PC-9 (cell line): Measurements from ENCODE around the gene SLC25A42. TPM values are rescaled to one million over a fixed set of nuclear protein-coding genes. Genes with fewer than 3 reads are reported as not detected.

Source experiments
- BruUV-seq: library from RNA; stranded (reverse); fragments of 400-500 nt; replicated peaks from 2 replicates; lab custom pipeline; 2021; lab: Mats Ljungman, UMichigan
- CTCF ChIA-PET: fragments of 300-600 bp; sonication (Branson Sonifier 250); formaldehyde crosslinking; loops from one replicate; lab custom pipeline; 2022; ENCODE audit warnings: antibody characterized with exemption; lab: Charles Lee
- POLR2A ChIA-PET: fragments of 300-600 bp; sonication (Branson Sonifier 250); formaldehyde crosslinking; loops from one replicate; lab custom pipeline; 2022; ENCODE audit warnings: antibody characterized with exemption; ENCODE audit not compliant: unreplicated experiment; lab: Charles Lee
- DNase-seq, 2 experiments: peaks; one replicate each; pipeline versions ENCODE4 v3.0.0 to v3.0.0-alpha.2; 2015 to 2022; ENCODE audit warnings: mixed read lengths in 1 of 2
- H2AFZ ChIP-seq: fragments of 200-600 bp; sonication (generic); 2 replicates; pipeline ENCODE4 v1.8.1; 2017; ENCODE audit warnings: antibody characterized with exemption
- H3F3A ChIP-seq: fragments of 200-600 bp; sonication (generic); 2 replicates; pipeline ENCODE4 v1.8.1; 2017; ENCODE audit warnings: antibody characterized with exemption, mild to moderate bottlenecking, low read depth; ENCODE audit not compliant: insufficient read depth
- H3K27ac ChIP-seq: fragments of 200-600 bp; sonication (generic); 2 replicates; pipeline ENCODE4 v1.6.1; 2016; ENCODE audit warnings: mixed run types
- H3K27me3 ChIP-seq: fragments of 200-600 bp; sonication (generic); 2 replicates; pipeline ENCODE4 v1.6.1; 2016; ENCODE audit warnings: low read depth, mixed run types; ENCODE audit not compliant: insufficient read depth
- H3K36me3 ChIP-seq: fragments of 200-600 bp; sonication (generic); 2 replicates; pipeline ENCODE4 v1.6.1; 2016; ENCODE audit warnings: low read depth, mixed run types
- H3K4me1 ChIP-seq: fragments of 200-600 bp; sonication (generic); replicated peaks from 2 replicates; pipeline ENCODE4 v1.6.1; 2016; ENCODE audit warnings: mixed run types; ENCODE audit not compliant: insufficient read depth
- H3K4me2 ChIP-seq: fragments of 200-600 bp; sonication (generic); 2 replicates; pipeline ENCODE4 v1.6.1; 2017; ENCODE audit warnings: mixed run types
- H3K4me3 ChIP-seq: fragments of 200-600 bp; sonication (generic); 2 replicates; pipeline ENCODE4 v1.6.1; 2016; ENCODE audit warnings: mixed run types
- H3K79me2 ChIP-seq: fragments of 200-600 bp; sonication (generic); 2 replicates; pipeline ENCODE4 v1.6.1; 2017; ENCODE audit warnings: low read depth, mixed run types
- H3K9me2 ChIP-seq: fragments of 200-600 bp; sonication (generic); 2 replicates; pipeline ENCODE4 v1.8.1; 2017; ENCODE audit warnings: mild to moderate bottlenecking; ENCODE audit not compliant: insufficient read depth
- H3K9me3 ChIP-seq: fragments of 200-600 bp; sonication (generic); 2 replicates; pipeline ENCODE4 v1.8.1; 2016; ENCODE audit warnings: low read depth; ENCODE audit not compliant: insufficient read depth
- H4K20me1 ChIP-seq: fragments of 200-600 bp; sonication (generic); 2 replicates; pipeline ENCODE4 v1.8.1; 2017; ENCODE audit not compliant: insufficient read depth
- EZH2 ChIP-seq: fragments of 200-600 bp; sonication (generic); IDR thresholded peaks from 2 replicates; pipeline ENCODE4 v1.8.0; 2017; ENCODE audit warnings: antibody characterized with exemption, low read depth
- intact Hi-C: fragments of 100-400 bp; cut with micrococcal nuclease; formaldehyde crosslinking; loops from one replicate; pipeline ENCODE4 v1.10.0; 2022; ENCODE audit not compliant: unreplicated experiment
- total RNA-seq: library from RNA; stranded (reverse); gene quantifications from 2 replicates; pipeline ENCODE4 v1.2.3, GENCODE V29; 2021
- TF ChIP-seq, protein P1 (sequence below): fragments of 200-600 bp; sonication (generic); conservative IDR thresholded peaks from 2 replicates; pipeline ENCODE4 v1.6.1; 2017; ENCODE audit warnings: mixed run types, antibody characterized with exemption, mild to moderate bottlenecking, moderate library complexity

SLC25A42 gene
- total RNA-seq, 1 experiment from 2014 or later, result 6.9 TPM

DNA sequence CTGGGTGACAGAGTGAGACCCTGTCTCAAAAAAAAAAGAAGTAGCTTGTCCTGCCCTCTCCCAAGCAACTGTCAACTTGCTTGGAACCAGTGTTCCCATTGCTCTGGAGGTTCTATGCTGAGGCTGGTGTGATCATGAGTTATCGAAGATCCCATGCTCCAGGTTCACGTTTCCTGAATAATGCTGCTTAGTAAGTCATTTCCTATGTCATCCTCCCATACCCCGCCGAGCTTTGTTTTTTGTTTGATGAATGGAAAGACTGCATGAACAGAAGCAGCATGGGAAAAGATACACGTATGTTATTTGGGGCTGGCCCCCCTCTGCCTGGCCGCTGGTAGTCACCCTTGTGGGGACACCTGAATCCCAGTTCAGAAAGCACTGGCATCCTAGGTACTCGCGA lies 11.3 kb downstream of the SLC25A42 start:
- ChIA-PET CTCF (no interaction called here), POLR2A (no interaction called here)
- Histone ChIP-seq H3K4me1 (no peaks in the 10 kb centered on the region), H3F3A (no peaks in the 10 kb centered on the region; the same call in 1 of the 2 replicates), H3K9me3 (no peaks in the 10 kb centered on the region), H3K36me3 (no peaks in the 10 kb centered on the region), H3K27ac (no peak overlapping the region), H3K27me3 (no peaks in the 10 kb centered on the region), H3K79me2 (no peaks in the 10 kb centered on the region), H3K4me2 (no peak overlapping the region), H3K9me2 (no peaks in the 10 kb centered on the region), H2AFZ (no peak overlapping the region), H3K4me3 (no peak overlapping the region), H4K20me1 (peaks cover 4% of the 10 kb centered on the region; the same call in 1 of the 2 replicates)
- intact Hi-C loops, result no loop called here
- TF ChIP-seq, protein P1, sequence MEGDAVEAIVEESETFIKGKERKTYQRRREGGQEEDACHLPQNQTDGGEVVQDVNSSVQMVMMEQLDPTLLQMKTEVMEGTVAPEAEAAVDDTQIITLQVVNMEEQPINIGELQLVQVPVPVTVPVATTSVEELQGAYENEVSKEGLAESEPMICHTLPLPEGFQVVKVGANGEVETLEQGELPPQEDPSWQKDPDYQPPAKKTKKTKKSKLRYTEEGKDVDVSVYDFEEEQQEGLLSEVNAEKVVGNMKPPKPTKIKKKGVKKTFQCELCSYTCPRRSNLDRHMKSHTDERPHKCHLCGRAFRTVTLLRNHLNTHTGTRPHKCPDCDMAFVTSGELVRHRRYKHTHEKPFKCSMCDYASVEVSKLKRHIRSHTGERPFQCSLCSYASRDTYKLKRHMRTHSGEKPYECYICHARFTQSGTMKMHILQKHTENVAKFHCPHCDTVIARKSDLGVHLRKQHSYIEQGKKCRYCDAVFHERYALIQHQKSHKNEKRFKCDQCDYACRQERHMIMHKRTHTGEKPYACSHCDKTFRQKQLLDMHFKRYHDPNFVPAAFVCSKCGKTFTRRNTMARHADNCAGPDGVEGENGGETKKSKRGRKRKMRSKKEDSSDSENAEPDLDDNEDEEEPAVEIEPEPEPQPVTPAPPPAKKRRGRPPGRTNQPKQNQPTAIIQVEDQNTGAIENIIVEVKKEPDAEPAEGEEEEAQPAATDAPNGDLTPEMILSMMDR, result no peak
- TF ChIP-seq EZH2, result no peak
- no TSS peak for BruUV-seq
- no peak for DNase-seq

DNA sequence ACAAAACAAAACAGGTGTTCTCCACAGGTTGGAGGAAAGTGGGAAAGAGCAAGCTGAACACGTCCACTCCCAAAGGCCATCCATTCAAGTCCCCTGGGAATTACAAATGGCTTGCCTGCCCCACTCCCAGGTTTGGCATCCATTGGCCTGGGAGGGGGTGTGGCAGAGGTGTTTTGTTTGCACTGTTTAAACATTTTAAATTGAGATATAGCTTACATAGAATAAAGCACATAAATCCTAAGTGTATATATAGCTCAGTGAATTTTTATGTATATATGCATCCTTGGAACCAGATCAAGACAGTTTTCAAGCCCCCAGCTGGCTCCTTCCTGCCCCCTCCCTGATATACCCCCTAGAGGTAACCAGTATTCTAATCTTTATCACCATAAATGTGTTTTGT lies 12.7 kb downstream of the SLC25A42 start:
- Histone ChIP-seq H3K27ac (no peak overlapping the region), H2AFZ (no peak overlapping the region), H3K9me2 (no peaks in the 10 kb centered on the region), H3K27me3 (no peaks in the 10 kb centered on the region), H4K20me1 (peaks cover 4% of the 10 kb centered on the region; the same call in 1 of the 2 replicates), H3F3A (no peaks in the 10 kb centered on the region; the same call in 1 of the 2 replicates), H3K4me1 (no peaks in the 10 kb centered on the region), H3K4me3 (no peak overlapping the region), H3K9me3 (no peaks in the 10 kb centered on the region), H3K4me2 (no peak overlapping the region), H3K79me2 (no peaks in the 10 kb centered on the region), H3K36me3 (no peaks in the 10 kb centered on the region)
- CTCF ChIA-PET, result interaction anchor here (0.7 to 0.8 kb wide), 2 partner anchors 21 to 277 kb away, joined by 3 read pairs; no protein-coding TSS in a partner anchor
- DNase-seq, result no peak
- intact Hi-C loops, result no loop called here
- BruUV-seq, result no TSS peak
- POLR2A ChIA-PET, result interaction anchor here (0.7 kb wide), 1 partner anchor 244 kb away, joined by 7 read pairs; no protein-coding TSS in a partner anchor
- TF ChIP-seq EZH2, result no peak
- TF ChIP-seq, protein P1, result no peak

DNA sequence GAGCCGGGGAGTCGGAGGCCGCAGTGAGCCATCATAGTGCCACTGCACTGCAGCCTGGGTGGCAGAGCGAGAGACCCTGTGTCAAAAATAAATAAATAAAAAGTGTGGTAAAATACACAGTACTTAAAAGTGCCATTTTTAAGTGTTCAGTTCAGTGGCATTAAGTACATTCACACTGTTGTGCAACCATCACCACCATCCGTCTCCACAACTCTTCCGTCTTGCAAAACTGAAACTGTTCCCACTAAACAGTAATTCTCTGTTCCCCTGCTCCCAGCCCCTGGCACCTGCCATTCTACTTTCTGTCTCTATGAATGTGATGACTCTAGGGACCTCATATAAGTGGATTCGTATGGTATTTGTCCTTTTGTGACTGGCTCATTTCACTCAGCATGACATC lies 13.3 kb downstream of the SLC25A42 start:
- H3K27ac ChIP-seq, result no peak overlapping the region
- H3K4me2 ChIP-seq, result no peak overlapping the region
- H3K27me3 ChIP-seq, result no peaks in the 10 kb centered on the region
- H3K36me3 ChIP-seq, result no peaks in the 10 kb centered on the region
- no peaks in the 10 kb centered on the region for H3K79me2 ChIP-seq
- ChIA-PET POLR2A (interaction anchor here (0.7 kb wide), 1 partner anchor 244 kb away, joined by 7 read pairs; no protein-coding TSS in a partner anchor), CTCF (interaction anchor here (0.7 to 0.8 kb wide), 2 partner anchors 20 to 276 kb away, joined by 3 read pairs; no protein-coding TSS in a partner anchor)
- no peak overlapping the region for H3K4me3 ChIP-seq
- H3F3A ChIP-seq, result no peaks in the 10 kb centered on the region; the same call in 1 of the 2 replicates
- H3K9me2 ChIP-seq, result no peaks in the 10 kb centered on the region
- BruUV-seq, result no TSS peak
- H4K20me1 ChIP-seq, result peaks cover 4% of the 10 kb centered on the region; the same call in 1 of the 2 replicates
- H3K9me3 ChIP-seq, result no peaks in the 10 kb centered on the region
- no peak for DNase-seq
- no peaks in the 10 kb centered on the region for H3K4me1 ChIP-seq
- H2AFZ ChIP-seq, result no peak overlapping the region
- intact Hi-C loops, result no loop called here
- TF ChIP-seq, protein P1, result no peak
- TF ChIP-seq EZH2, result no peak
